IMR-90 (cell line): Measurements from ENCODE around the gene KRT82. TPM values are rescaled to one million over a fixed set of nuclear protein-coding genes. Genes with fewer than 3 reads are reported as not detected.

ENCODE experiments used
- ATAC-seq: fragments of 200-7000 bp; cut with Tn5 transposase; 2 replicates; pipeline ENCODE4 v1.9.1; 2020; ENCODE audit warnings: low read depth, mild to moderate bottlenecking, moderate library complexity
- BruUV-seq: library from RNA; stranded (reverse); fragments of 400-500 nt; replicated peaks from 2 replicates; lab custom pipeline; 2021; lab: Mats Ljungman, UMichigan
- CTCF ChIA-PET: fragments of 300-600 bp; formaldehyde crosslinking; extraction: SDS; loops from one replicate; lab custom pipeline; 2021; ENCODE audit warnings: antibody characterized with exemption; lab: Yijun Ruan, JAX
- POLR2A ChIA-PET: fragments of 300-600 bp; sonication (Branson Sonifier 250); formaldehyde crosslinking; loops from one replicate; lab custom pipeline; 2022; ENCODE audit warnings: antibody characterized with exemption; ENCODE audit not compliant: unreplicated experiment; lab: Charles Lee
- DNase-seq: peaks from one replicate; pipeline ENCODE4 v3.0.0; 2013
- H2AFZ ChIP-seq: replicated peaks from 2 replicates; pipeline ENCODE3; 2013; ENCODE audit warnings: low read length, mild to moderate bottlenecking; ENCODE audit not compliant: poor library complexity
- H2AK5ac ChIP-seq: 2 replicates; pipeline ENCODE4 v1.6.1; 2013; ENCODE audit warnings: low read depth, low read length, inconsistent platforms
- H2AK9ac ChIP-seq: replicated peaks from 2 replicates; pipeline ENCODE3; 2013; ENCODE audit warnings: mild to moderate bottlenecking, low read depth, low read length, moderate library complexity; ENCODE audit not compliant: poor library complexity
- H2BK120ac ChIP-seq: 2 replicates; pipeline ENCODE4 v1.6.1; 2013; ENCODE audit warnings: low read depth, low read length, inconsistent platforms
- H2BK15ac ChIP-seq: 3 replicates; pipeline ENCODE4 v1.6.1; 2013; ENCODE audit warnings: low read depth, low read length, inconsistent platforms
- H2BK20ac ChIP-seq: 2 replicates; pipeline ENCODE4 v1.6.1; 2013; ENCODE audit warnings: low read depth, mild to moderate bottlenecking, inconsistent platforms, low read length, moderate library complexity
- H2BK5ac ChIP-seq: 2 replicates; pipeline ENCODE4 v1.6.1; 2013; ENCODE audit warnings: mild to moderate bottlenecking, low read depth, low read length, inconsistent platforms; ENCODE audit not compliant: poor library complexity, severe bottlenecking
- H3K14ac ChIP-seq: replicated peaks from 2 replicates; pipeline ENCODE4 v1.6.1; 2013; ENCODE audit warnings: low read depth, low read length, inconsistent platforms
- H3K18ac ChIP-seq: 2 replicates; pipeline ENCODE4 v1.6.1; 2013; ENCODE audit warnings: low read depth, low read length, control low read depth
- H3K23ac ChIP-seq: 2 replicates; pipeline ENCODE4 v1.6.1; 2013; ENCODE audit warnings: low read depth, low read length, inconsistent platforms
- H3K27ac ChIP-seq: 2 replicates; pipeline ENCODE4 v1.5.1; 2013; ENCODE audit warnings: mild to moderate bottlenecking, control low read depth, low read length; ENCODE audit not compliant: insufficient read depth
- H3K27me3 ChIP-seq: 2 replicates; pipeline ENCODE4 v1.6.1; 2013; ENCODE audit warnings: low read length; ENCODE audit not compliant: control insufficient read depth, insufficient read depth
- H3K36me3 ChIP-seq: 2 replicates; pipeline ENCODE4 v1.6.1; 2013; ENCODE audit warnings: low read length, mixed read lengths; ENCODE audit not compliant: control insufficient read depth, insufficient read depth
- H3K4ac ChIP-seq: 2 replicates; pipeline ENCODE4 v1.6.1; 2013; ENCODE audit warnings: low read depth, low read length, inconsistent platforms
- H3K4me1 ChIP-seq: 2 replicates; pipeline ENCODE4 v1.6.1; 2013; ENCODE audit warnings: low read length, mixed read lengths; ENCODE audit not compliant: control insufficient read depth, insufficient read depth
- H3K4me2 ChIP-seq: 2 replicates; pipeline ENCODE4 v1.6.1; 2013; ENCODE audit warnings: low read depth, mild to moderate bottlenecking, control low read depth, low read length, moderate library complexity
- H3K4me3 ChIP-seq: 2 replicates; pipeline ENCODE4 v1.5.1; 2013; ENCODE audit warnings: low read depth, mild to moderate bottlenecking, control low read depth, low read length, moderate library complexity; ENCODE audit not compliant: insufficient read depth
- H3K56ac ChIP-seq: 2 replicates; pipeline ENCODE4 v1.6.1; 2013; ENCODE audit warnings: low read length, inconsistent platforms; ENCODE audit not compliant: insufficient read depth; ENCODE audit errors: extremely low read depth
- H3K79me1 ChIP-seq, 2 experiments: 2 replicates each; pipeline ENCODE4 v1.6.1; 2013; ENCODE audit warnings: low read length in 2 of 2, inconsistent platforms in 1 of 2, low read depth in 1 of 2
- H3K9ac ChIP-seq: 2 replicates; pipeline ENCODE4 v1.6.1; 2013; ENCODE audit warnings: low read depth, low read length, control low read depth
- H3K9me1 ChIP-seq: 2 replicates; pipeline ENCODE4 v1.6.1; 2013; ENCODE audit warnings: low read length, inconsistent platforms; ENCODE audit not compliant: insufficient read depth
- H3K9me3 ChIP-seq: 2 replicates; pipeline ENCODE4 v1.6.1; 2013; ENCODE audit warnings: low read length; ENCODE audit not compliant: control insufficient read depth, insufficient read depth
- H4K20me1 ChIP-seq: 2 replicates; pipeline ENCODE4 v1.6.1; 2013; ENCODE audit warnings: low read length, inconsistent platforms; ENCODE audit not compliant: insufficient read depth
- H4K5ac ChIP-seq: 2 replicates; pipeline ENCODE4 v1.6.1; 2013; ENCODE audit warnings: mild to moderate bottlenecking, low read depth, low read length, control low read depth
- H4K8ac ChIP-seq, 2 experiments: 2 replicates each; pipeline ENCODE4 v1.6.1; 2013; ENCODE audit warnings: low read depth in 2 of 2, low read length in 2 of 2, control low read depth in 1 of 2, inconsistent platforms in 1 of 2
- H4K91ac ChIP-seq: 2 replicates; pipeline ENCODE4 v1.6.1; 2013; ENCODE audit warnings: low read depth, low read length, inconsistent platforms; ENCODE audit not compliant: insufficient read depth
- CHD1 ChIP-seq: IDR thresholded peaks from 2 replicates; pipeline ENCODE4 v1.6.1; 2012; ENCODE audit warnings: low read depth, low read length, improper control_type of control experiment
- CTCF ChIP-seq: conservative IDR thresholded peaks from 2 replicates; pipeline ENCODE4 v1.5.1; 2012; ENCODE audit warnings: mild to moderate bottlenecking, low read depth, low read length, improper control_type of control experiment
- ELK1 ChIP-seq: fragments of 150-350 bp; IDR thresholded peaks from 2 replicates; pipeline ENCODE4 v1.6.1; 2016; ENCODE audit warnings: low read depth, mild to moderate bottlenecking, low read length, moderate library complexity, borderline replicate concordance
- NFE2L2 ChIP-seq: fragments of 150-350 bp; IDR thresholded peaks from 2 replicates; pipeline ENCODE4 v1.6.1; 2016; ENCODE audit warnings: low read depth, mild to moderate bottlenecking, low read length
- WGBS, 2 experiments: methylation state at CpG; one replicate each; pipeline versions ENCODE4 v1.1.5 to v1.1.7; 2013; ENCODE audit warnings: missing lambda C conversion rate in 2 of 2; ENCODE audit not compliant: insufficient read length in 1 of 2; ENCODE audit errors: extremely low coverage in 2 of 2; 5-methylcytosine and 5-hydroxymethylcytosine counted together
- dilution Hi-C: fragments of 300-500 bp; cut with HindIII; formaldehyde crosslinking; loops from one replicate; pipeline ENCODE4 v1.14.3; 2018; ENCODE audit warnings: low sequenced_read_pairs; ENCODE audit not compliant: unreplicated experiment
- in situ Hi-C: fragments of 300-500 bp; cut with MboI; formaldehyde crosslinking; loops from 3 replicates; pipeline ENCODE4 v1.14.3; 2019; ENCODE audit warnings: low sequenced_read_pairs, inconsistent platforms, mixed read lengths
- intact Hi-C: fragments of 100-400 bp; cut with micrococcal nuclease; formaldehyde crosslinking; loops from 2 replicates; pipeline ENCODE4 v1.10.0; 2022
- polyA plus RNA-seq, 3 experiments: library from polyadenylated mRNA; depleted of rRNA; stranded (reverse); fragments of >200 nt; gene quantifications; 2 replicates each; pipeline ENCODE4 v1.2.3, GENCODE V29; 2012; ENCODE audit warnings: low replicate concordance in 1 of 3
- total RNA-seq: library from RNA; depleted of rRNA; stranded (reverse); fragments of >200 nt; gene quantifications from 2 replicates; pipeline ENCODE4 v1.2.3, GENCODE V29; 2012

KRT82 gene
- total and polyA plus RNA-seq, 2 of the 4 experiments (the other 2 are of a cell fraction) = not detected

GRCh38 chr12:52407918-52408317 is 1.8 kb upstream of the KRT82 start:
- Histone ChIP-seq H4K91ac (no peak overlapping the region), H2AK9ac (no peak overlapping the region), H4K20me1 (no peaks in the 10 kb centered on the region), H4K5ac (no peak overlapping the region), H3K4ac (no peak overlapping the region), H3K14ac (no peak overlapping the region), H2BK15ac (no peak overlapping the region), H3K18ac (no peak overlapping the region), H4K8ac (no peak overlapping the region), H3K9me3 (no peaks in the 10 kb centered on the region), H3K36me3 (no peaks in the 10 kb centered on the region), H3K79me1 (no peaks in the 10 kb centered on the region), H3K27me3 (peaks cover 40% of the 10 kb centered on the region), H3K23ac (no peak overlapping the region), H2BK5ac (no peak overlapping the region), H3K9me1 (no peaks in the 10 kb centered on the region), H2AK5ac (no peak overlapping the region), H3K27ac (no peak overlapping the region), H3K9ac (no peak overlapping the region), H3K4me2 (no peak overlapping the region), H2BK20ac (no peak overlapping the region), H3K4me1 (no peaks in the 10 kb centered on the region), H3K4me3 (no peak overlapping the region), H3K56ac (no peak overlapping the region), H2BK120ac (no peak overlapping the region), H2AFZ (no peak overlapping the region)
- dilution Hi-C loops (no loop called here), in situ Hi-C loops (no loop called here), intact Hi-C loops (no loop called here)
- BruUV-seq = no TSS peak
- DNase-seq = no peak
- POLR2A ChIA-PET = no interaction called here
- TF ChIP-seq CTCF = no peak
- TF ChIP-seq ELK1 = no peak
- TF ChIP-seq CHD1 = no peak
- TF ChIP-seq NFE2L2 = no peak
- WGBS, 2 experiments = 50% methylated on average over 2 of the region's 5 CpGs; no CpG with 5 or more reads in 1 of the 2 experiments
- CTCF ChIA-PET = no interaction called here
- no peak for ATAC-seq
